ENCODE results near the gene NRAP.

Gene NRAP

DNA sequence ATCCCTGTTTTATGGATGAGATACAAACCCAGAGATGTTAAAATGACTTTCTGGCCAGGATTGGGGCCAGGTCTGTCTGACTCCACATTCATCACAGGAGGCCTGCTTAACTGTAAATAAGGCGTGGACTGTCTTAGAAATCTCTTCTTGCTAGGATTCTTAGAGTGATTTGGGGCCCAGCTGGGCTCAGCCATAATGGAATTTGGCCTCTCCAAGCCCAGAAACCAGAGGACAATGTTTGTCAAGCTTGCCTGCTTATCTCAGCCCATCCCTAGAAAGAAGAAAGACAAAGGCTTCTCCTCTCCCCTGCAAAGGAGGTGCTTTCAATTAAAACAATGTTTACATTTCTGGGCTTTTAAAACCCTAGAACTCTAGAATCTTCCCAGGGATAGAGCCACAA, 108.1 kb downstream of the NRAP start:
- DNase-seq, result no peak

DNA sequence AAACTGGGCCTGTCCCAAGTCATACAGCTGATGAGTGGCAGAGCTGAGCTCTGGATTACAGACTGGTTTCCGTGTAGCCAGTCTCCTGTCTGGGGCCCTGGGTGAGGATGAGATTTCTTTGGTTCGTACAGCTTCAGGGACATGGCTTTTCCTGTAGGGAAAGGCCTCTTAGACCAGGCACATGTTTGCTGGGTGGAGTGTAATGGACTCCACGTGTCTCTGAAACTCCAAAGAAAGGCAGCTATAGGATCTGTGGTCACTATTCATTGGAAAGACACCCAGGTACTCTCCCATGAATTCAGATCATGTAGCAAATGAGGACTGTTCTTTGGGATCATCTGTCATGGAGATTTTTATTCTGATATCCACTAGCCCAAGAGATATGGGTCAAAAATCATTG, 108.6 kb downstream of the NRAP start:
- DNase-seq, result no peak

DNA sequence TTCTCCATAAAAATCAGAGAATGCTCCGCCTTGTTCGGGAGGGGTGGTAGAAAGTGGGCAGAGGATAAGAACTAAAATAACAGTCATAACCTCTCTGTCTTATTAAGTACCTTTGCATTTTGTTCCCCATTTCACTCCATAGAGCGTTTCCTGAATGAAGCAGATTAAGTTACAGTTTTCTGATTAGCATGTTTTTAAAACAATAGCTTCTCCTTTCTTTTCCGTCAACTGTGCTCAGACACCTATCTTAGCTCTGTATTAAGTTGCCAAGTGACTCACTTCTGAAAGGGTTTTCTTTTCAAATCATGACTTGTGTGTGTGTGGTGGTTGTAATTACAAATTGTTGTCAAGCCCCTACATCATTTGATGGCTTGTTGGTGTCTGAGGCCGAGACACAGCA, 109.6 kb downstream of the NRAP start:
- no peak for DNase-seq

DNA sequence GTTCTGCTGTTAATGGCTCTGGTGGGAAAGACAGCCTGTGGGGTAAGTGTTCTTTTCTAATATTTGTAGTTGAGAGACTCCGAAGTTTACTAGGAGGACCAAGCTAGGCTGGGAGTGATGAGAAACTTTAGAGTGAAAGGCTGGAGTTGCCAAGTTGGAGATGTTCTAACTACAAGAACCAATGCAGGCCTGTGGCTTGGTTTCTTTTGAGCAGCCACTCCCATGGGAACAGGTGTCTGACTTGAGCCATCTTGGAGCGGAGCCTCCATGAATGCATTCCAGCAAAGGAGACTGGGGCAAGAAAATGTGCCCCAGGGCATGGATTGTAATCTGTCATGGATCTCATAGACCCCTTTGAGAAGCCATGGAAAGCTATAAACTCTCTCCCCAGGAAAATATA, 110.7 kb downstream of the NRAP start:
- DNase-seq, result no peak

DNA sequence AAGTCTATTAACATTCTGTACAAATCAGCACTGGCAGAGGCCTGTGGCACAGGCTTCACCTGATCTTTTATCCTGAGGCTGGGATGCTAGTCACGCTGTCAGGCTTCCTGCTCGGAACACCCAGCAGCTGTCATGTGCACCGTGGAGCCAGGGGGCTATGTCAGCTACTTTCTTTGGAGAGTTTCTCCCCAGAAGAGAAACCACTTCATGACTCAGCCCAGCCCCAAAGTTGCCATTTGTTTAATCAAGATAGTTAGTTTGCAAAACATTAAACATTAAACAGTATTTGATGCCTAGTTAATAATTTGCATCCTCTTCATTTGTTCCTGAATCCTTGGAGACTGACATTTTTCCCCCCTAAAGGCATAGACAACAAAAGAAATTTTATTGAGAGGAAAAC, 111.1 kb downstream of the NRAP start, which contains the start of gene HABP2:
HABP2 (plus strand) TSS at position 353 of the 400 bp plus-strand sequence. CDS start 69 bp downstream, outside the sequence.
- no peak for DNase-seq

DNA sequence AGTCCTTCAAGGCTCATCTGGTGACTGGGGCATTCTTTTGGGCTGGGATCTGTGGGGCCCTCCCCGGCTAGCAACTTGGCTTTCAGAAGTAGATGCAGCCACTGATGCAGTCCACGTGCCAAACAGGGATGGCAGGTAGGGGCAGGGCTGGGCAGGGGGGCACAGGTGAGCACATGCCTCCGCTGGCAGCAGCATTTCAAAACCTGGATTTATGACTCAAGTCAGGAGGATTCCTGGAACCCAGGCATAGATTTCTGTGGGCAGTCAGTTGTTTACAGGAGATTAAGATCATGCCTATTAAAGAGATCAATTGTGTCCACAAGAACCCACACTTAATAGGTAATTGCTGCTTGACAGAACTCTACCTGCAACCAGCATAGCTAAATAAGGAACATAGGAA, 111.8 kb downstream of the NRAP start:
- DNase-seq, result peak; percentile 8

DNA sequence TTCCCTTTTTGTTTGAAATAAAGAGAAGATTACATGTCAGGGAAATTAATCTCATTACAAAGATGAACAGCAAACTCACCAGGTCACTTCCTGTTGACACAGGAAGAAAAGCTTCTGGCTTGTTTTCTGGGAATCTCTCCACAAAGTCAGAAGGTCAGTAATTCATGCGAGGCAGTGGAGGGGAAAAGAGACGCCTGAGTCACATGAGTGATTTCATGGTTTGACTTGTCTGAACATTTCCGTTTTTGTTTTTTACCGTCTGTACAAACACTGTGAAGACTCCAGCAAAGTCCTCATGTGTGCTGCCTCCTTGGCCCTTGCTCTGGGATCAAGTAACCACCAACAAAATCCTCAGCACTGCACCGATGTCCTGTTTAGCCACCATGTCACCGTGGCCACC, 113.5 kb downstream of the NRAP start:
- DNase-seq, result peak; percentile 12

DNA sequence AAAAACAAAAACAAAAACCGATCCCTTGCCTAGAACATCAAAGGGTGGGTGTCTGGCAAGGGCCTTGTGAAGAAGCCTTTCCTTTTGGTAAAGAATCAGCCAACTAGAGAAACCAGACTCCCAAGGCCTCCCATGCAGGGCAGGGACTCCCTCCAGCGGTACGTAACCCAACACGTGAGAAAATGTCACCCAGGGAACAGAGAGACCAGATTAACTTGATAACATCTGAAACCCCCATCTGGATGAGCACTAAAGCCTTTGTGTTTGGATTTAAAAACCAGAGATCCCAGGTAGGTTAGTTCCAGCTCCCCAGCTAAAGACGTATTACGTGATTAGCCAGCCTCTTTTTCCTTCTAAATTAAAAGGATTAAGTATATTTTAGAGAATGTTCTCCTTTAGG, 114.0 kb downstream of the NRAP start:
- no peak for DNase-seq

DNA sequence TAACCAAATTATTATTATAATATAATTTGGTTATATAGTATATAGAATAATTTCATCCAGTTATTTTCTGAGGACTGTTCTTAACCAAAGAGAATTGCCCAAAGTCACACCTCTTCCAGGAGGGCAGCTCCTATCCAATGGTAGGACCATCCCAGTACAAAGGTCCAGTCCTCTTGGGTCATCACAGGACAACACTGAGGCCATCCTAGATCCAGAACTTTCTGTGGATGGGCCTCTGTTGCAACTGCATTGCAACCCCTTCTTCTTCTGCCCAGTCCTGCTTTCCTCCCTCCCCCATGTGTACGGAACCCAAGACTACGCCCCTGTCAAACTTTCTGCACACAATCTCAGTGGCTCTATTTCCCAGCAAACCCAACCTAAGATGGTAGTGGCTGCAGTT, 116.4 kb downstream of the NRAP start:
- no peak for DNase-seq

DNA sequence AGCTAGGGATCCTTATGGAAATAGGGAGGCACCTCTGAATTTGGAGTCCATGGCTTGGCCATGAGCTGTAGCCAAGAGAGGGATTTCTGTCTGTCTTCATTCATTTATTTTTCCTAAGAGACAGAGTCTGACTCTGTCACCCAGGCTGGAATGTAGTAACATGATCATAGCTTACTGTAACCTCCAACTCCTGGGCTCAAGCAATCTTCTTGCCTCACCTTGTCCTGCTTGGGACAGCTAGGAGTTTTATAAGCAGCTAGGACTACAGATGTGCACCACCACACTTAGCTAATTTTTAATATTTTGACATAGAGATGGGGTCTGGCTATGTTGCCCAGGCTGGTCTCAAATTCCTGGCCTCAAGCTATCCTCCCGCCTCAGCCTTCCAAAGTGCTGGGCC, 119.4 kb downstream of the NRAP start:
- DNase-seq, result no peak

DNA sequence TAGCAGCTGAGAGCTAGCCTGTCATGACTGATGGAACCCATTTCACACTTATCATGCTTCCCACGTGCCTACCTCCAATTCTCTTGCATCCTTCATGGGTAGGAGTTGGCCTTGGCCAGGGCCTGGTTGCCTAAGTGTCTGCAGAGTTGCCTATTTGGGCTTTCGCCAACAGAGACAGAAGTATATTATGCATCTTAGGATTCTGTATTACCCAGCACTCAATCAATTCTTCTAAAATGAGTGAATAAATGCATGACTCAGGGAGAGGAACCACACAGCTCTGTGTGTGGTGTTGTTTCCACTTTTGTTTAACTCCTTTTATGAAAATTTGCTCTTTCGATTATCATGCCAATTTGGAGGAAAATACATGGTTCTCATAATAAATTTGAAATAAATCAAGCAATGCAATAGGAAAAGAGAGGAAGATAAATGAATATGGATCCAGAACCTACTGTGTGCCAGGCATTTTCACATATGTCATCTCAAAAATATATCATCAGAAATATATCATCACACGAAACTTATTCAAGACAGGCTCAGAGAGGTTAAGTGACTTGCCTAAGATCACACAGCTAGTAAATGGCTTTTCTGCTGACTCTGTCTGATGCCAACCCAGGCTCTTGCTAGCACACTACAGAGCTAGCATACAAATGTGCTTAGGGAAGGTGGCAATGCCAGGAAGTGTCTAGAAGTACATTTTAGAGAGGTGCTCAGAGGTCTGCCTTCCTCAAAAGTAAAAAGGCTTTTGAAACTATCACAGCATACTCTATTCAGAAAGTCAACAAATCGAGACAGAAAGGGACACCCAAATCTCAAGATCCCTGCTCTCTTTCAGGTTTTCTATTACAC, 120.5 kb downstream of the NRAP start:
- no peak for DNase-seq

DNA sequence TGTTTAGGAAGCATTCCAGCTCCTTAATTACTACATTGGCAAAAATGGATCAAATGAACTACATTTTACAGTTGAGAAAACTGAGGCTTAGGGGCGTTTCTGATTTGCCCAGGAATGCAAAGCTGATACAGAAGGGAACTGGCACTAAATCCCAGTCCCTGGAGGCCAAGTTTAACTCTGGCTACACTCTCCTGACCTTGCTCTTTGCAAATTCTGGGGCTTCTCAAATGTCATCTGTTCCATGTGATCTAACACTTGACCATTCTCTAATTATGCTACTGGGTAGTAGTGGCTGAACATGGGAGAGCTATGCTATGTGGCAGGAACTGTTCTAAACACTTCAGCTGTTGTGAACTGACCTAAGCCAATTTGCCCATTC, 122.3 kb downstream of the NRAP start:
- DNase-seq, result no peak

DNA sequence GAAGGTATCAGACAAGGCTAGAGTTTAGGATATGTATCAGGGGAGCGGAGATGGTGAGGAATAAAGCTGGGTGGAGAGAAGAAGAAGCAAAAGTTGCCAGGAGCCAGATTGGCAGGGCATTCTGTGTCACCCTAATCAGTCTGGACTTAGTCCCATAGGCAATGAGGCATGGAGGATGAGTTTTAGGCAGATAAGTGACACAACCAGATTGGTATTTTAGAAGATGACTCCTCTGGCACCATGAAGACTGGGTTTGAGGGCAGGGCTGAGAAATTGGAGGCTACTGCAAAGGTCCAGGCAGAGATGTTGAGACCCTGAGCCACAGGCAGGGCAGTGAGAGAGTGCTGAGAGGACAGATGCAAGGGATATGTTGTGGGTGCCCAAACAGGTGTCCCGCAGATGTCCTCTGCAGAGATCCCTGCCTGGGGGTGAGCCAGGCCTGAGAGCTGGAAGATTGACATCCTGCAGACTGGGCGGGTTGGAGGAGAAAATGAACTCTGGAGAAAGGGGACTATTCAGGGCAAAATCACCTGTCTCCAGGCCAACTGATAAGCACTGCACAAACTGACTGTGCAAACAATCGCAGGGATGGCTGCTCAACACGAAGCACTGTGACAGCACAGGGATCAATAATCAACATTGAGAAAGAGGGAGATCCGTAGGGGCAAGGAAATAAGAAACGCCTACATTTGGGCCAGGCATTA, 122.8 kb downstream of the NRAP start:
- DNase-seq, result no peak

DNA sequence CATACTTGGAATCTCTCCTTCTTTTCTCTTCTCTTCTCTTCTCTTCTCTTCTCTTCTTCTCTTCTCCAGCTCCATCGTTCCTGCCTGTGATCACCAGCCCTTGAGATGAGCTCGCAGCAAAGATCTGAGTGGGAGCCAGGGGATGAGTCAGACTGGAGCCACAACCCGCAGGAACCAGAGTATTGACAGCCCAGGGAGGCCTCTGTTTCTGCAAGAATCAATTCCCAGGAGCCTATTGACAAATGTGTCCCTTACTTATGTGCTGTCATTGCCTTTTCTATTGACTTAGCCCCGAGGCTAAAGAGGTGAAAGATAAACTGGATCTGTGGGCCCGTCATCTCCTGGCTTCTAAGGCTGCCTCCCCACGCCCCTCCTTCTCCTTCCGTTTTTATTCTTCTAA, 124.1 kb downstream of the NRAP start:
- no peak for DNase-seq

Data from DMS153 (cell line).